Measurements from ENCODE around the gene PTPN2. TPM values are rescaled to one million over a fixed set of nuclear protein-coding genes. Genes with fewer than 3 reads are reported as not detected.
"Not testable (repeated sequence)": the region's sequence is repeated elsewhere in the genome, so short reads cannot be mapped to it uniquely, and the experiment has no call there.

PTPN2 gene
- total RNA-seq, 1 donor from 2014 or later = 81.8 TPM

GRCh38 chr18:12776821-12777471 is 107.1 kb downstream of the PTPN2 start:
- DNase-seq (ENCODE audit: low spot score in 2 of 2) = no peak
- Histone ChIP-seq H3K9me3 (no peaks in the 10 kb centered on the region), H3K27me3 (no peaks in the 10 kb centered on the region), H3K4me3 (peak overlapping the region in 1 of 2 donors; percentile 50), H3K27ac (no peak overlapping the region), H3K36me3 (no peaks in the 10 kb centered on the region), H3K4me1 (no peaks in the 10 kb centered on the region)
- intact Hi-C loops (cut with DNase I) = no loop called here
- no peak for TF ChIP-seq CTCF (IDR thresholded peaks at IDR 0.05)

- H3K9me3 ChIP-seq; H3K36me3 ChIP-seq; intact Hi-C loops (cut with DNase I); H3K4me1 ChIP-seq; H3K27me3 ChIP-seq; H3K27ac ChIP-seq; DNase-seq (ENCODE audit: low spot score in 2 of 2): not testable (repeated sequence)
- H3K4me3 ChIP-seq = peak overlapping the region in 1 of 2 donors; percentile 50
Measured at GRCh38 chr18:12776415-12776814, 107.6 kb downstream of the PTPN2 start.

- intact Hi-C loops (cut with DNase I) = no loop called here
- H3K27me3 ChIP-seq = no peaks in the 10 kb centered on the region
- no peak for DNase-seq (ENCODE audit: low spot score in 2 of 2)
- H3K36me3 ChIP-seq = no peaks in the 10 kb centered on the region
- H3K4me3 ChIP-seq = no peak overlapping the region
- no peaks in the 10 kb centered on the region for H3K9me3 ChIP-seq
- TF ChIP-seq CTCF (IDR thresholded peaks at IDR 0.05) = no peak
- H3K27ac ChIP-seq = no peak overlapping the region
- no peaks in the 10 kb centered on the region for H3K4me1 ChIP-seq
Measured at GRCh38 chr18:12774982-12775381, 109.1 kb downstream of the PTPN2 start.

- no peak for DNase-seq (ENCODE audit: low spot score in 2 of 2)
- Histone ChIP-seq H3K4me3 (no peak overlapping the region), H3K36me3 (no peaks in the 10 kb centered on the region), H3K27ac (no peak overlapping the region), H3K27me3 (no peaks in the 10 kb centered on the region), H3K4me1 (no peaks in the 10 kb centered on the region), H3K9me3 (no peaks in the 10 kb centered on the region)
- no peak for TF ChIP-seq CTCF (IDR thresholded peaks at IDR 0.05)
- intact Hi-C loops (cut with DNase I) = no loop called here
Measured at GRCh38 chr18:12773369-12773768, 110.7 kb downstream of the PTPN2 start.

- H3K4me1 ChIP-seq = no peaks in the 10 kb centered on the region
- DNase-seq (ENCODE audit: low spot score in 2 of 2) = no peak
- H3K9me3 ChIP-seq = no peaks in the 10 kb centered on the region
- TF ChIP-seq CTCF (IDR thresholded peaks at IDR 0.05) = no peak
- H3K4me3 ChIP-seq = no peak overlapping the region
- intact Hi-C loops (cut with DNase I) = no loop called here
- no peaks in the 10 kb centered on the region for H3K27me3 ChIP-seq
- no peaks in the 10 kb centered on the region for H3K36me3 ChIP-seq
- H3K27ac ChIP-seq = no peak overlapping the region
Measured at GRCh38 chr18:12772111-12772510, 111.9 kb downstream of the PTPN2 start.

GRCh38 chr18:12770469-12771219 is 113.4 kb downstream of the PTPN2 start:
- TF ChIP-seq CTCF (IDR thresholded peaks at IDR 0.05) = no peak
- Histone ChIP-seq H3K4me3 (no peak overlapping the region), H3K27me3 (no peaks in the 10 kb centered on the region), H3K4me1 (no peaks in the 10 kb centered on the region), H3K36me3 (no peaks in the 10 kb centered on the region), H3K27ac (no peak overlapping the region), H3K9me3 (no peaks in the 10 kb centered on the region)
- DNase-seq (ENCODE audit: low spot score in 2 of 2) = no peak
- intact Hi-C loops (cut with DNase I) = no loop called here

All from ascending aorta (tissue), 2 donors.